ENCODE data around the gene RPUSD4. TPM values are rescaled to one million over a fixed set of nuclear protein-coding genes. Genes with fewer than 3 reads are reported as not detected.

RPUSD4 gene
- total and polyA plus RNA-seq, 2 experiments from 2014 or later: 20.8 to 60.8 TPM

GRCh38 chr11:126157326-126158030 is 54.0 kb downstream of the RPUSD4 start:
- H3K4me1 ChIP-seq (ENCODE audit: insufficient read depth): peaks cover 31% of the 10 kb centered on the region
- DNase-seq (ENCODE audit: low spot score) (no peak), ATAC-seq (no peak)
- no peak overlapping the region for H3K27ac ChIP-seq (ENCODE audit: low read depth)
- Mint-ChIP-seq H3K4me1 (peaks cover 27% of the 10 kb centered on the region; the same call in 2 of the 3 replicates), H3K27me3 (ENCODE audit: insufficient read depth, low read depth, poor library complexity) (peaks cover 6% of the 10 kb centered on the region), H3K27ac (no peak overlapping the region), H3K4me3 (no peak overlapping the region), H3K36me3 (ENCODE audit: low read depth) (no peaks in the 10 kb centered on the region), H3K9me3 (peaks cover under 1% of the 10 kb centered on the region; the same call in 1 of the 3 replicates)
- H4K20me1 ChIP-seq (replicated peaks; ENCODE audit: insufficient read depth): no peaks in the 10 kb centered on the region
- no peaks in the 10 kb centered on the region for H3K9me2 ChIP-seq (ENCODE audit: insufficient read depth)
- H3K79me2 ChIP-seq (replicated peaks; ENCODE audit: insufficient read depth): no peaks in the 10 kb centered on the region
- 0 out of 2 replicates have a peak overlapping the region, but pooled peaks have one; percentile 56 for H2AFZ ChIP-seq
- 0 out of 2 replicates have a peak, but pooled peaks cover 4% of the 10 kb centered on the region for H3F3A ChIP-seq (replicated peaks; ENCODE audit: low read depth)
- TF ChIP-seq ZNF331 (CRISPR knock-in tag; IDR thresholded peaks at IDR 0.05; ENCODE audit: low read depth): no peak
- TF ChIP-seq JUNB (IDR thresholded peaks at IDR 0.05; ENCODE audit: unreplicated experiment): no peak
- TF ChIP-seq EZH2phosphoT487 (IDR thresholded peaks at IDR 0.05; ENCODE audit: unreplicated experiment): no peak
- no peak for TF ChIP-seq CTCF (conservative IDR thresholded peaks at IDR 0.05; ENCODE audit: low read depth in 2 of 2)
- no peak for TF ChIP-seq STAT1 (IDR thresholded peaks at IDR 0.05; ENCODE audit: unreplicated experiment)
- TF ChIP-seq POLR2AphosphoS5 (IDR thresholded peaks at IDR 0.05; ENCODE audit: low read depth): no peak
- no peak for TF ChIP-seq NANOG (IDR thresholded peaks at IDR 0.05; ENCODE audit: borderline replicate concordance)
- TF ChIP-seq ETS1 (IDR thresholded peaks at IDR 0.05): no peak
- TF ChIP-seq EZH2 (IDR thresholded peaks at IDR 0.05; ENCODE audit: low read depth, unreplicated experiment): no peak
- no peak for TF ChIP-seq REST (IDR thresholded peaks at IDR 0.05; ENCODE audit: unreplicated experiment)
- no peak for TF ChIP-seq CREB1 (CRISPR knock-in tag; IDR thresholded peaks at IDR 0.05; ENCODE audit: low read depth)
- TF ChIP-seq ZNF114 (CRISPR knock-in tag; IDR thresholded peaks at IDR 0.05): no peak
- TF ChIP-seq, protein P1, sequence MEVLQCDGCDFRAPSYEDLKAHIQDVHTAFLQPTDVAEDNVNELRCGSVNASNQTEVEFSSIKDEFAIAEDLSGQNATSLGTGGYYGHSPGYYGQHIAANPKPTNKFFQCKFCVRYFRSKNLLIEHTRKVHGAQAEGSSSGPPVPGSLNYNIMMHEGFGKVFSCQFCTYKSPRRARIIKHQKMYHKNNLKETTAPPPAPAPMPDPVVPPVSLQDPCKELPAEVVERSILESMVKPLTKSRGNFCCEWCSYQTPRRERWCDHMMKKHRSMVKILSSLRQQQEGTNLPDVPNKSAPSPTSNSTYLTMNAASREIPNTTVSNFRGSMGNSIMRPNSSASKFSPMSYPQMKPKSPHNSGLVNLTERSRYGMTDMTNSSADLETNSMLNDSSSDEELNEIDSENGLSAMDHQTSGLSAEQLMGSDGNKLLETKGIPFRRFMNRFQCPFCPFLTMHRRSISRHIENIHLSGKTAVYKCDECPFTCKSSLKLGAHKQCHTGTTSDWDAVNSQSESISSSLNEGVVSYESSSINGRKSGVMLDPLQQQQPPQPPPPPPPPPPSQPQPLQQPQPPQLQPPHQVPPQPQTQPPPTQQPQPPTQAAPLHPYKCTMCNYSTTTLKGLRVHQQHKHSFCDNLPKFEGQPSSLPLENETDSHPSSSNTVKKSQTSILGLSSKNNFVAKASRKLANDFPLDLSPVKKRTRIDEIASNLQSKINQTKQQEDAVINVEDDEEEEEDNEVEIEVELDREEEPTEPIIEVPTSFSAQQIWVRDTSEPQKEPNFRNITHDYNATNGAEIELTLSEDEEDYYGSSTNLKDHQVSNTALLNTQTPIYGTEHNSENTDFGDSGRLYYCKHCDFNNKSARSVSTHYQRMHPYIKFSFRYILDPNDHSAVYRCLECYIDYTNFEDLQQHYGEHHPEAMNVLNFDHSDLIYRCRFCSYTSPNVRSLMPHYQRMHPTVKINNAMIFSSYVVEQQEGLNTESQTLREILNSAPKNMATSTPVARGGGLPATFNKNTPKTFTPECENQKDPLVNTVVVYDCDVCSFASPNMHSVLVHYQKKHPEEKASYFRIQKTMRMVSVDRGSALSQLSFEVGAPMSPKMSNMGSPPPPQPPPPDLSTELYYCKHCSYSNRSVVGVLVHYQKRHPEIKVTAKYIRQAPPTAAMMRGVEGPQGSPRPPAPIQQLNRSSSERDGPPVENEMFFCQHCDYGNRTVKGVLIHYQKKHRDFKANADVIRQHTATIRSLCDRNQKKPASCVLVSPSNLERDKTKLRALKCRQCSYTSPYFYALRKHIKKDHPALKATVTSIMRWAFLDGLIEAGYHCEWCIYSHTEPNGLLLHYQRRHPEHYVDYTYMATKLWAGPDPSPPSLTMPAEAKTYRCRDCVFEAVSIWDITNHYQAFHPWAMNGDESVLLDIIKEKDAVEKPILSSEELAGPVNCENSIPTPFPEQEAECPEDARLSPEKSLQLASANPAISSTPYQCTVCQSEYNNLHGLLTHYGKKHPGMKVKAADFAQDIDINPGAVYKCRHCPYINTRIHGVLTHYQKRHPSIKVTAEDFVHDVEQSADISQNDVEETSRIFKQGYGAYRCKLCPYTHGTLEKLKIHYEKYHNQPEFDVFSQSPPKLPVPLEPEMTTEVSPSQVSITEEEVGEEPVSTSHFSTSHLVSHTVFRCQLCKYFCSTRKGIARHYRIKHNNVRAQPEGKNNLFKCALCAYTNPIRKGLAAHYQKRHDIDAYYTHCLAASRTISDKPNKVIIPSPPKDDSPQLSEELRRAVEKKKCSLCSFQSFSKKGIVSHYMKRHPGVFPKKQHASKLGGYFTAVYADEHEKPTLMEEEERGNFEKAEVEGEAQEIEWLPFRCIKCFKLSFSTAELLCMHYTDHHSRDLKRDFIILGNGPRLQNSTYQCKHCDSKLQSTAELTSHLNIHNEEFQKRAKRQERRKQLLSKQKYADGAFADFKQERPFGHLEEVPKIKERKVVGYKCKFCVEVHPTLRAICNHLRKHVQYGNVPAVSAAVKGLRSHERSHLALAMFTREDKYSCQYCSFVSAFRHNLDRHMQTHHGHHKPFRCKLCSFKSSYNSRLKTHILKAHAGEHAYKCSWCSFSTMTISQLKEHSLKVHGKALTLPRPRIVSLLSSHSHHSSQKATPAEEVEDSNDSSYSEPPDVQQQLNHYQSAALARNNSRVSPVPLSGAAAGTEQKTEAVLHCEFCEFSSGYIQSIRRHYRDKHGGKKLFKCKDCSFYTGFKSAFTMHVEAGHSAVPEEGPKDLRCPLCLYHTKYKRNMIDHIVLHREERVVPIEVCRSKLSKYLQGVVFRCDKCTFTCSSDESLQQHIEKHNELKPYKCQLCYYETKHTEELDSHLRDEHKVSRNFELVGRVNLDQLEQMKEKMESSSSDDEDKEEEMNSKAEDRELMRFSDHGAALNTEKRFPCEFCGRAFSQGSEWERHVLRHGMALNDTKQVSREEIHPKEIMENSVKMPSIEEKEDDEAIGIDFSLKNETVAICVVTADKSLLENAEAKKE (CRISPR knock-in tag; IDR thresholded peaks at IDR 0.05): no peak
- H3K36me3 ChIP-seq (ENCODE audit: insufficient read depth): no peaks in the 10 kb centered on the region
- H3K4me2 ChIP-seq: no peak overlapping the region
- H3K27me3 ChIP-seq (ENCODE audit: insufficient read depth): no peaks in the 10 kb centered on the region
- no peak overlapping the region for H3K4me3 ChIP-seq

Measured in GM23338 (cell line).